IMR-90 (cell line): ENCODE results near the gene ZNF467. TPM values are rescaled to one million over a fixed set of nuclear protein-coding genes. Genes with fewer than 3 reads are reported as not detected.

Source experiments
- ATAC-seq: fragments of 200-7000 bp; cut with Tn5 transposase; 2 replicates; pipeline ENCODE4 v1.9.1; 2020; ENCODE audit warnings: low read depth, mild to moderate bottlenecking, moderate library complexity
- BruUV-seq: library from RNA; stranded (reverse); fragments of 400-500 nt; replicated peaks from 2 replicates; lab custom pipeline; 2021; lab: Mats Ljungman, UMichigan
- CTCF ChIA-PET: fragments of 300-600 bp; formaldehyde crosslinking; extraction: SDS; loops from one replicate; lab custom pipeline; 2021; ENCODE audit warnings: antibody characterized with exemption; lab: Yijun Ruan, JAX
- POLR2A ChIA-PET: fragments of 300-600 bp; sonication (Branson Sonifier 250); formaldehyde crosslinking; loops from one replicate; lab custom pipeline; 2022; ENCODE audit warnings: antibody characterized with exemption; ENCODE audit not compliant: unreplicated experiment; lab: Charles Lee
- DNase-seq: peaks from one replicate; pipeline ENCODE4 v3.0.0; 2013
- H2AFZ ChIP-seq: replicated peaks from 2 replicates; pipeline ENCODE3; 2013; ENCODE audit warnings: low read length, mild to moderate bottlenecking; ENCODE audit not compliant: poor library complexity
- H2AK5ac ChIP-seq: 2 replicates; pipeline ENCODE4 v1.6.1; 2013; ENCODE audit warnings: low read depth, low read length, inconsistent platforms
- H2AK9ac ChIP-seq: replicated peaks from 2 replicates; pipeline ENCODE3; 2013; ENCODE audit warnings: mild to moderate bottlenecking, low read depth, low read length, moderate library complexity; ENCODE audit not compliant: poor library complexity
- H2BK120ac ChIP-seq: 2 replicates; pipeline ENCODE4 v1.6.1; 2013; ENCODE audit warnings: low read depth, low read length, inconsistent platforms
- H2BK15ac ChIP-seq: 3 replicates; pipeline ENCODE4 v1.6.1; 2013; ENCODE audit warnings: low read depth, low read length, inconsistent platforms
- H2BK20ac ChIP-seq: 2 replicates; pipeline ENCODE4 v1.6.1; 2013; ENCODE audit warnings: low read depth, mild to moderate bottlenecking, inconsistent platforms, low read length, moderate library complexity
- H2BK5ac ChIP-seq: 2 replicates; pipeline ENCODE4 v1.6.1; 2013; ENCODE audit warnings: mild to moderate bottlenecking, low read depth, low read length, inconsistent platforms; ENCODE audit not compliant: poor library complexity, severe bottlenecking
- H3K14ac ChIP-seq: replicated peaks from 2 replicates; pipeline ENCODE4 v1.6.1; 2013; ENCODE audit warnings: low read depth, low read length, inconsistent platforms
- H3K18ac ChIP-seq: 2 replicates; pipeline ENCODE4 v1.6.1; 2013; ENCODE audit warnings: low read depth, low read length, control low read depth
- H3K23ac ChIP-seq: 2 replicates; pipeline ENCODE4 v1.6.1; 2013; ENCODE audit warnings: low read depth, low read length, inconsistent platforms
- H3K27ac ChIP-seq: 2 replicates; pipeline ENCODE4 v1.5.1; 2013; ENCODE audit warnings: mild to moderate bottlenecking, control low read depth, low read length; ENCODE audit not compliant: insufficient read depth
- H3K27me3 ChIP-seq: 2 replicates; pipeline ENCODE4 v1.6.1; 2013; ENCODE audit warnings: low read length; ENCODE audit not compliant: control insufficient read depth, insufficient read depth
- H3K36me3 ChIP-seq: 2 replicates; pipeline ENCODE4 v1.6.1; 2013; ENCODE audit warnings: low read length, mixed read lengths; ENCODE audit not compliant: control insufficient read depth, insufficient read depth
- H3K4ac ChIP-seq: 2 replicates; pipeline ENCODE4 v1.6.1; 2013; ENCODE audit warnings: low read depth, low read length, inconsistent platforms
- H3K4me1 ChIP-seq: 2 replicates; pipeline ENCODE4 v1.6.1; 2013; ENCODE audit warnings: low read length, mixed read lengths; ENCODE audit not compliant: control insufficient read depth, insufficient read depth
- H3K4me2 ChIP-seq: 2 replicates; pipeline ENCODE4 v1.6.1; 2013; ENCODE audit warnings: low read depth, mild to moderate bottlenecking, control low read depth, low read length, moderate library complexity
- H3K4me3 ChIP-seq: 2 replicates; pipeline ENCODE4 v1.5.1; 2013; ENCODE audit warnings: low read depth, mild to moderate bottlenecking, control low read depth, low read length, moderate library complexity; ENCODE audit not compliant: insufficient read depth
- H3K56ac ChIP-seq: 2 replicates; pipeline ENCODE4 v1.6.1; 2013; ENCODE audit warnings: low read length, inconsistent platforms; ENCODE audit not compliant: insufficient read depth; ENCODE audit errors: extremely low read depth
- H3K79me1 ChIP-seq, 2 experiments: 2 replicates each; pipeline ENCODE4 v1.6.1; 2013; ENCODE audit warnings: low read length in 2 of 2, inconsistent platforms in 1 of 2, low read depth in 1 of 2
- H3K9ac ChIP-seq: 2 replicates; pipeline ENCODE4 v1.6.1; 2013; ENCODE audit warnings: low read depth, low read length, control low read depth
- H3K9me1 ChIP-seq: 2 replicates; pipeline ENCODE4 v1.6.1; 2013; ENCODE audit warnings: low read length, inconsistent platforms; ENCODE audit not compliant: insufficient read depth
- H3K9me3 ChIP-seq: 2 replicates; pipeline ENCODE4 v1.6.1; 2013; ENCODE audit warnings: low read length; ENCODE audit not compliant: control insufficient read depth, insufficient read depth
- H4K20me1 ChIP-seq: 2 replicates; pipeline ENCODE4 v1.6.1; 2013; ENCODE audit warnings: low read length, inconsistent platforms; ENCODE audit not compliant: insufficient read depth
- H4K5ac ChIP-seq: 2 replicates; pipeline ENCODE4 v1.6.1; 2013; ENCODE audit warnings: mild to moderate bottlenecking, low read depth, low read length, control low read depth
- H4K8ac ChIP-seq, 2 experiments: 2 replicates each; pipeline ENCODE4 v1.6.1; 2013; ENCODE audit warnings: low read depth in 2 of 2, low read length in 2 of 2, control low read depth in 1 of 2, inconsistent platforms in 1 of 2
- H4K91ac ChIP-seq: 2 replicates; pipeline ENCODE4 v1.6.1; 2013; ENCODE audit warnings: low read depth, low read length, inconsistent platforms; ENCODE audit not compliant: insufficient read depth
- BHLHE40 ChIP-seq: fragments of 150-350 bp; IDR thresholded peaks from 2 replicates; pipeline ENCODE4 v1.6.1; 2016; ENCODE audit warnings: mild to moderate bottlenecking, low read depth, low read length
- CHD1 ChIP-seq: IDR thresholded peaks from 2 replicates; pipeline ENCODE4 v1.6.1; 2012; ENCODE audit warnings: low read depth, low read length, improper control_type of control experiment
- MXI1 ChIP-seq: IDR thresholded peaks from 2 replicates; pipeline ENCODE4 v1.6.1; 2012; ENCODE audit warnings: low read depth, mild to moderate bottlenecking, low read length, moderate library complexity, borderline replicate concordance
- NFE2L2 ChIP-seq: fragments of 150-350 bp; IDR thresholded peaks from 2 replicates; pipeline ENCODE4 v1.6.1; 2016; ENCODE audit warnings: low read depth, mild to moderate bottlenecking, low read length
- POLR2A ChIP-seq: IDR thresholded peaks from 2 replicates; pipeline ENCODE4 v1.6.1; 2012; ENCODE audit warnings: mild to moderate bottlenecking, low read depth, low read length
- RAD21 ChIP-seq: IDR thresholded peaks from 2 replicates; pipeline ENCODE4 v1.6.1; 2012; ENCODE audit warnings: low read length, improper control_type of control experiment
- RCOR1 ChIP-seq: IDR thresholded peaks from 2 replicates; pipeline ENCODE4 v1.6.1; 2012; ENCODE audit warnings: mild to moderate bottlenecking, low read length, improper control_type of control experiment; ENCODE audit not compliant: insufficient replicate concordance
- WGBS, 2 experiments: methylation state at CpG; one replicate each; pipeline versions ENCODE4 v1.1.5 to v1.1.7; 2013; ENCODE audit warnings: missing lambda C conversion rate in 2 of 2; ENCODE audit not compliant: insufficient read length in 1 of 2; ENCODE audit errors: extremely low coverage in 2 of 2; 5-methylcytosine and 5-hydroxymethylcytosine counted together
- dilution Hi-C: fragments of 300-500 bp; cut with HindIII; formaldehyde crosslinking; loops from one replicate; pipeline ENCODE4 v1.14.3; 2018; ENCODE audit warnings: low sequenced_read_pairs; ENCODE audit not compliant: unreplicated experiment
- in situ Hi-C: fragments of 300-500 bp; cut with MboI; formaldehyde crosslinking; loops from 3 replicates; pipeline ENCODE4 v1.14.3; 2019; ENCODE audit warnings: low sequenced_read_pairs, inconsistent platforms, mixed read lengths
- intact Hi-C: fragments of 100-400 bp; cut with micrococcal nuclease; formaldehyde crosslinking; loops from 2 replicates; pipeline ENCODE4 v1.10.0; 2022
- polyA plus RNA-seq, 3 experiments: library from polyadenylated mRNA; depleted of rRNA; stranded (reverse); fragments of >200 nt; gene quantifications; 2 replicates each; pipeline ENCODE4 v1.2.3, GENCODE V29; 2012; ENCODE audit warnings: low replicate concordance in 1 of 3
- total RNA-seq: library from RNA; depleted of rRNA; stranded (reverse); fragments of >200 nt; gene quantifications from 2 replicates; pipeline ENCODE4 v1.2.3, GENCODE V29; 2012
- TF ChIP-seq, protein P1 (sequence below): conservative IDR thresholded peaks from 2 replicates; pipeline ENCODE4 v1.5.1; 2012; ENCODE audit warnings: mild to moderate bottlenecking, low read depth, low read length, improper control_type of control experiment

Gene ZNF467
- total and polyA plus RNA-seq, 2 of the 4 experiments (the other 2 are of a cell fraction): 0.67 TPM; not detected in 1

DNA sequence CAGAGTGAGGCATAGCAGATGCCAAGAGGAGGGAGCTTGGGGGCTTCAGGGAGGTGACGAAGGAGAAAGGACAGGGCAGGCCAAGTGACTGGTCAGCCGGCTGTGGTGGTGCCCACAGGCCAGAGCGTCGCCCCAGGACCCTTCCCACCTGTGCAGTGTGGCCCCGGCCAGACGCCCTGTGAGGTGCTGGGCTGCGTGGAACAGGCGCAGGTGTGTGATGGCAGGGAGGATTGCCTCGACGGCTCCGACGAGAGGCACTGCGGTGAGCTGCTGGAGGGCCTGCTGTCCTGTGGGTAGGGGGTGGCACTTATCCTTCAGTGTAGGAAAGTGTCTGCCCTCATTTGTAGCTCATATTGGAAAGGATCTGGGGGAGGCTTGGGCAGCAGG, 26.8 kb upstream of the ZNF467 start:
- Histone ChIP-seq H4K8ac (no peak overlapping the region), H3K23ac (no peak overlapping the region), H3K56ac (no peak overlapping the region), H2BK120ac (no peak overlapping the region), H2AFZ (no peak overlapping the region), H3K9ac (no peak overlapping the region), H3K18ac (no peak overlapping the region), H4K91ac (no peak overlapping the region), H3K79me1 (no peaks in the 10 kb centered on the region), H3K27me3 (peaks cover 2% of the 10 kb centered on the region; the same call in 1 of the 2 replicates), H2AK5ac (no peak overlapping the region), H2AK9ac (no peak overlapping the region), H3K4me2 (no peak overlapping the region), H2BK15ac (no peak overlapping the region), H2BK20ac (no peak overlapping the region), H3K4ac (no peak overlapping the region), H3K14ac (no peak overlapping the region), H3K27ac (no peak overlapping the region), H3K4me3 (no peak overlapping the region), H3K36me3 (no peaks in the 10 kb centered on the region), H4K20me1 (no peaks in the 10 kb centered on the region), H3K9me1 (no peaks in the 10 kb centered on the region), H3K4me1 (no peaks in the 10 kb centered on the region), H2BK5ac (no peak overlapping the region), H4K5ac (no peak overlapping the region), H3K9me3 (no peaks in the 10 kb centered on the region)
- intact Hi-C loops: no loop called here
- ChIA-PET POLR2A (no interaction called here), CTCF (no interaction called here)
- DNase-seq: no peak
- BruUV-seq: no TSS peak
- no peak for ATAC-seq
- 84% methylated on average over 10 of the region's 13 CpGs; no CpG with 5 or more reads in 1 of the 2 experiments for WGBS, 2 experiments
- TF ChIP-seq MXI1 (no peak), NFE2L2 (no peak), BHLHE40 (no peak), RCOR1 (no peak), CHD1 (no peak), POLR2A (no peak), RAD21 (no peak)
- TF ChIP-seq, protein P1, sequence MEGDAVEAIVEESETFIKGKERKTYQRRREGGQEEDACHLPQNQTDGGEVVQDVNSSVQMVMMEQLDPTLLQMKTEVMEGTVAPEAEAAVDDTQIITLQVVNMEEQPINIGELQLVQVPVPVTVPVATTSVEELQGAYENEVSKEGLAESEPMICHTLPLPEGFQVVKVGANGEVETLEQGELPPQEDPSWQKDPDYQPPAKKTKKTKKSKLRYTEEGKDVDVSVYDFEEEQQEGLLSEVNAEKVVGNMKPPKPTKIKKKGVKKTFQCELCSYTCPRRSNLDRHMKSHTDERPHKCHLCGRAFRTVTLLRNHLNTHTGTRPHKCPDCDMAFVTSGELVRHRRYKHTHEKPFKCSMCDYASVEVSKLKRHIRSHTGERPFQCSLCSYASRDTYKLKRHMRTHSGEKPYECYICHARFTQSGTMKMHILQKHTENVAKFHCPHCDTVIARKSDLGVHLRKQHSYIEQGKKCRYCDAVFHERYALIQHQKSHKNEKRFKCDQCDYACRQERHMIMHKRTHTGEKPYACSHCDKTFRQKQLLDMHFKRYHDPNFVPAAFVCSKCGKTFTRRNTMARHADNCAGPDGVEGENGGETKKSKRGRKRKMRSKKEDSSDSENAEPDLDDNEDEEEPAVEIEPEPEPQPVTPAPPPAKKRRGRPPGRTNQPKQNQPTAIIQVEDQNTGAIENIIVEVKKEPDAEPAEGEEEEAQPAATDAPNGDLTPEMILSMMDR: no peak
- dilution Hi-C loops: no loop called here
- in situ Hi-C loops: no loop called here
